B cell (primary cell): ENCODE measurements around the gene DCAF6. TPM values are rescaled to one million over a fixed set of nuclear protein-coding genes. Genes with fewer than 3 reads are reported as not detected.

Experiments
- ATAC-seq: fragments of 200-7000 bp; cut with Tn5 transposase; one replicate; pipeline ENCODE4 v1.10.0; 2021; ENCODE audit warnings: low read depth, mild to moderate bottlenecking, moderate number of reproducible peaks, moderate library complexity
- CTCF ChIA-PET: fragments of 350-600 bp; sonication (Branson Sonifier 250); formaldehyde crosslinking; loops from one replicate; lab custom pipeline; 2021; ENCODE audit warnings: antibody characterized with exemption, inconsistent platforms; lab: Charles Lee
- POLR2A ChIA-PET: fragments of 350-600 bp; sonication (Branson Sonifier 250); formaldehyde crosslinking; loops from one replicate; lab custom pipeline; 2021; ENCODE audit warnings: antibody characterized with exemption; lab: Charles Lee
- DNase-seq: peaks from one replicate; pipeline ENCODE4 v3.0.0; 2013
- H2AFZ ChIP-seq: 2 replicates; pipeline ENCODE4 v1.6.1; 2012; ENCODE audit warnings: mild to moderate bottlenecking, low read depth, low read length; ENCODE audit not compliant: insufficient read depth, poor library complexity, severe bottlenecking
- H3K27ac ChIP-seq, 2 donors: 1 replicate in 1 of 2; 2 replicates in 1 of 2; pipeline ENCODE4 v1.5.1; 2012 to 2013; ENCODE audit warnings: low read length in 2 of 2, mild to moderate bottlenecking in 2 of 2, moderate library complexity in 1 of 2
- H3K27me3 ChIP-seq, 4 experiments: fragments of 200-600 bp in 1 of 4; sonication (generic) in 1 of 4; replicated peaks in 1 of 4; 1 replicate in 2 of 4; 2 replicates in 2 of 4; pipeline versions ENCODE4 v1.6.1 to v1.7.0; 2013 to 2016; ENCODE audit warnings: low read length in 3 of 4, mild to moderate bottlenecking in 2 of 4, mixed read lengths in 1 of 4, moderate library complexity in 1 of 4; ENCODE audit not compliant: insufficient read depth in 4 of 4, control insufficient read depth in 3 of 4; ENCODE audit errors: control extremely low read depth in 1 of 4
- H3K36me3 ChIP-seq, 2 experiments: replicated peaks in 1 of 2; 1 replicate in 1 of 2; 2 replicates in 1 of 2; pipeline versions ENCODE4 v1.6.1 to v1.7.1; 2013; ENCODE audit warnings: low read length in 1 of 2; ENCODE audit not compliant: insufficient read depth in 2 of 2, control insufficient read depth in 1 of 2; ENCODE audit errors: control extremely low read depth in 1 of 2, extremely low read depth in 1 of 2
- H3K4me1 ChIP-seq, 2 donors: fragments of 200-600 bp in 1 of 2; sonication (generic) in 1 of 2; 1 replicate in 1 of 2; 2 replicates in 1 of 2; pipeline versions ENCODE4 v1.5.1 to v1.6.1; 2013 to 2017; ENCODE audit warnings: low read length in 2 of 2; ENCODE audit not compliant: control insufficient read depth in 2 of 2, insufficient read depth in 2 of 2
- H3K4me2 ChIP-seq: replicated peaks from 2 replicates; pipeline ENCODE3; 2012; ENCODE audit warnings: mild to moderate bottlenecking, low read depth, low read length; ENCODE audit not compliant: poor library complexity, severe bottlenecking
- H3K4me3 ChIP-seq, 5 experiments: fragments of 200-600 bp in 1 of 5; sonication (generic) in 1 of 5; 1 replicate in 3 of 5; 2 replicates in 2 of 5; pipeline versions ENCODE4 v1.5.1 to v1.7.0; 2011 to 2016; ENCODE audit warnings: low read length in 4 of 5, mild to moderate bottlenecking in 4 of 5, low read depth in 2 of 5, control low read depth in 1 of 5, moderate library complexity in 1 of 5; ENCODE audit not compliant: insufficient read depth in 1 of 5; ENCODE audit errors: control extremely low read depth in 1 of 5, extremely low read depth in 1 of 5
- H3K79me2 ChIP-seq: fragments of 200-600 bp; sonication (generic); one replicate; pipeline ENCODE4 v1.6.0; 2016; ENCODE audit warnings: low read length; ENCODE audit not compliant: control insufficient read depth, insufficient read depth
- H3K9ac ChIP-seq: fragments of 200-600 bp; sonication (generic); 2 replicates; pipeline ENCODE4 v1.6.1; 2017; ENCODE audit warnings: mild to moderate bottlenecking, low read length, moderate library complexity
- H3K9me3 ChIP-seq, 3 donors: one replicate each; pipeline versions ENCODE4 v1.6.1 to v1.7.1; 2013; ENCODE audit warnings: low read length in 2 of 3; ENCODE audit not compliant: control insufficient read depth in 2 of 3, insufficient read depth in 1 of 3; ENCODE audit errors: control extremely low read depth in 1 of 3
- H4K20me1 ChIP-seq: 2 replicates; pipeline ENCODE4 v1.6.0; 2012; ENCODE audit warnings: mild to moderate bottlenecking, low read length; ENCODE audit not compliant: insufficient read depth, control insufficient read depth, poor library complexity, severe bottlenecking
- H3K27ac Mint-ChIP-seq: one replicate; pipeline ENCODE4 v1.8.0; 2021; ENCODE audit warnings: mixed read lengths
- H3K27me3 Mint-ChIP-seq: one replicate; pipeline ENCODE4 v1.8.0; 2021; ENCODE audit warnings: mixed read lengths
- H3K4me1 Mint-ChIP-seq: one replicate; pipeline ENCODE4 v1.8.0; 2021; ENCODE audit warnings: mixed read lengths
- H3K4me3 Mint-ChIP-seq: one replicate; pipeline ENCODE4 v1.8.0; 2021; ENCODE audit warnings: mixed read lengths
- H3K9me3 Mint-ChIP-seq: one replicate; pipeline ENCODE4 v1.8.0; 2022; ENCODE audit warnings: mixed read lengths; ENCODE audit not compliant: insufficient read depth
- EZH2 ChIP-seq: IDR thresholded peaks from 2 replicates; pipeline ENCODE4 v1.6.1; 2012; ENCODE audit warnings: borderline replicate concordance, low read depth, mild to moderate bottlenecking, moderate library complexity, low read length; ENCODE audit not compliant: insufficient read depth, poor library complexity, severe bottlenecking
- WGBS: methylation state at CpG from one replicate; pipeline ENCODE4 v1.1.5; 2013; ENCODE audit warnings: missing lambda C conversion rate; ENCODE audit not compliant: insufficient coverage; 5-methylcytosine and 5-hydroxymethylcytosine counted together
- intact Hi-C: fragments of 100-400 bp; cut with micrococcal nuclease; formaldehyde crosslinking; loops from one replicate; pipeline ENCODE4 v1.10.0; 2022
- polyA plus RNA-seq: library from polyadenylated mRNA; depleted of rRNA; stranded (reverse); fragments of >200 nt; gene quantifications from 2 replicates; pipeline ENCODE4 v1.2.3, GENCODE V29; 2012
- total RNA-seq, 2 donors: library from RNA; stranded (reverse); fragments of 120-200 nt in 1 of 2; gene quantifications; 1 replicate in 1 of 2; 2 replicates in 1 of 2; pipeline versions ENCODE4 v1.2.3 to v1.2.4, GENCODE V29; 2013 to 2022
- TF ChIP-seq, protein P1 (sequence below): fragments of 200-600 bp; IDR thresholded peaks from one replicate; pipeline ENCODE4 v1.8.0; 2022; ENCODE audit warnings: antibody characterized with exemption, mild to moderate bottlenecking

DCAF6 gene
- total and polyA plus RNA-seq, 2 donors (not counting 1 experiment from before 2014, with no cell fraction given) = 17.5 to 40.4 TPM

DNA sequence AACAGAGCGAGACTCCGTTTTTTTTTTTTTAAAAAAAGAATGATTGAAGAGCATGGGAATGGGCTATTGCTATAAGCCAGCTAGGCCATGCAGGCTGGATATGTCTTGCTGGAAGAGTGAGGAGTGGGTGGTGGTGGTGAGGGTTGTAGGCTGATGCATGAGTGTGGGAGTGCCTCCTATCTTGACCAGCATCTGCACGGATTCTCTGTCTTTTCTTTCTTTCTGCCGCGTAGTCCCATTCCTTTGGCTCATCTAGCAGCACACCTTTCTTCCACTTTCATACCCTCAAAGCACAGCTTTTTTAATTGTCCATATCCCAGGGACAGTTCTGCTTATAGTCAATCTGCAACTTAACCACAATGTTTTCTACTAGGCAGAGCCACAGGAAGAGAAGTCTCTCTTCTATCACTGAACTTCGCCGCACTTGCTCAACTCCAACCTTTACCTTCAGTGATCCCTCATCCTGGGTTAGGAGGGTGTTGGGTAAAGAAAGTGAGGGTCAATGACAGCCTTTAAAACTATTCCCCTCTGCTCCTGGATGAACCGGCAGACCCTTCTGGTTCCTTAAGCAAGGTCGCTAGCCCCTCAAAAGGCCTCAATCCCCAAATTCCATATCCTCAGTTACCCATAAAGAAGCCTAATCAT, 37.8 kb upstream of the DCAF6 start:
- no peak overlapping the region for H3K4me2 ChIP-seq
- H2AFZ ChIP-seq = no peak overlapping the region

DNA sequence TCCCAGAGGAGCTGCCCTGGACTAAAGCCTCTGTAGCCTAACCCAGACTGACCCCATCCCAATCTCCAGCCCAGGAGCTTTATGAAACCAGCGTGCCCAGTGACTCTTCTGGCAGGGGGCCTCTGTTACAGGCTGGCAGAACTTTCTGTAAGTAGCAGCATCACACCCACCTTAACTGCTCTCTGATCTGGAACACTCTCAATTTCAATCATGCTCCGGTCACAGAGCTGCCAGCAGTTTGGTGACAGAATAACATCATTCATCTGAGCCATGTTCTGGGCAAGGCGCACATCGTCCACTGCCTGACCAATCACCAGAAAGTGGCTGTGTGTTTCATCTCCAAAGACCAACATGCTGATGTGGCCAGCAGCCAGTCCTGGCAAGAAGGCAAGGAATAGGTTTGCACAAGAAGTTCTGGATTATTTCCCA, 37.2 kb upstream of the DCAF6 start:
- WGBS = 71% methylated on average over 4 of the region's 4 CpGs
- Histone ChIP-seq H3K4me3 (no peak overlapping the region), H3K27ac (no peak overlapping the region), H4K20me1 (no peaks in the 10 kb centered on the region), H3K9ac (no peak overlapping the region), H3K79me2 (no peaks in the 10 kb centered on the region), H3K27me3 (no peaks in the 10 kb centered on the region), H3K36me3 (no peaks in the 10 kb centered on the region), H3K4me2 (no peak overlapping the region), H2AFZ (no peak overlapping the region), H3K4me1 (no peaks in the 10 kb centered on the region), H3K9me3 (no peaks in the 10 kb centered on the region)
- Mint-ChIP-seq H3K27me3 (no peaks in the 10 kb centered on the region), H3K4me1 (peaks cover 2% of the 10 kb centered on the region), H3K27ac (no peak overlapping the region), H3K4me3 (no peak overlapping the region), H3K9me3 (no peaks in the 10 kb centered on the region)
- ATAC-seq = no peak
- no peak for DNase-seq
- ChIA-PET POLR2A (no interaction called here), CTCF (no interaction called here)
- intact Hi-C loops = no loop called here
- TF ChIP-seq EZH2 = no peak
- TF ChIP-seq, protein P1, sequence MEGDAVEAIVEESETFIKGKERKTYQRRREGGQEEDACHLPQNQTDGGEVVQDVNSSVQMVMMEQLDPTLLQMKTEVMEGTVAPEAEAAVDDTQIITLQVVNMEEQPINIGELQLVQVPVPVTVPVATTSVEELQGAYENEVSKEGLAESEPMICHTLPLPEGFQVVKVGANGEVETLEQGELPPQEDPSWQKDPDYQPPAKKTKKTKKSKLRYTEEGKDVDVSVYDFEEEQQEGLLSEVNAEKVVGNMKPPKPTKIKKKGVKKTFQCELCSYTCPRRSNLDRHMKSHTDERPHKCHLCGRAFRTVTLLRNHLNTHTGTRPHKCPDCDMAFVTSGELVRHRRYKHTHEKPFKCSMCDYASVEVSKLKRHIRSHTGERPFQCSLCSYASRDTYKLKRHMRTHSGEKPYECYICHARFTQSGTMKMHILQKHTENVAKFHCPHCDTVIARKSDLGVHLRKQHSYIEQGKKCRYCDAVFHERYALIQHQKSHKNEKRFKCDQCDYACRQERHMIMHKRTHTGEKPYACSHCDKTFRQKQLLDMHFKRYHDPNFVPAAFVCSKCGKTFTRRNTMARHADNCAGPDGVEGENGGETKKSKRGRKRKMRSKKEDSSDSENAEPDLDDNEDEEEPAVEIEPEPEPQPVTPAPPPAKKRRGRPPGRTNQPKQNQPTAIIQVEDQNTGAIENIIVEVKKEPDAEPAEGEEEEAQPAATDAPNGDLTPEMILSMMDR = no peak

More for the DNA sequence above, 37.8 kb upstream of the DCAF6 start:
- Mint-ChIP-seq H3K27ac (no peak overlapping the region), H3K4me1 (peaks cover 2% of the 10 kb centered on the region), H3K9me3 (no peaks in the 10 kb centered on the region), H3K4me3 (no peak overlapping the region), H3K27me3 (no peaks in the 10 kb centered on the region)
- no peaks in the 10 kb centered on the region for H3K36me3 ChIP-seq
- no peak overlapping the region for H3K9ac ChIP-seq
- CTCF ChIA-PET = no interaction called here
- H3K79me2 ChIP-seq = no peaks in the 10 kb centered on the region
- POLR2A ChIA-PET = no interaction called here
- intact Hi-C loops = no loop called here
- WGBS = 97% methylated on average over 6 of the region's 9 CpGs
- no peak for TF ChIP-seq EZH2
- TF ChIP-seq, protein P1 = no peak
- DNase-seq (no peak), ATAC-seq (no peak)
- no peaks in the 10 kb centered on the region for H3K4me1 ChIP-seq
- no peaks in the 10 kb centered on the region for H4K20me1 ChIP-seq
- no peak overlapping the region for H3K27ac ChIP-seq
- H3K27me3 ChIP-seq = no peaks in the 10 kb centered on the region
- no peak overlapping the region for H3K4me3 ChIP-seq
- H3K9me3 ChIP-seq = no peaks in the 10 kb centered on the region
